Measurements from ENCODE around the gene CYP2W1.

- TF ChIP-seq EZH2 (optimal IDR thresholded peaks at IDR 0.05; ENCODE audit: low read depth, low read length) (no peak), EZH2phosphoT487 (IDR thresholded peaks at IDR 0.05; ENCODE audit: low read length) (no peak)
- TF ChIP-seq, protein P1, sequence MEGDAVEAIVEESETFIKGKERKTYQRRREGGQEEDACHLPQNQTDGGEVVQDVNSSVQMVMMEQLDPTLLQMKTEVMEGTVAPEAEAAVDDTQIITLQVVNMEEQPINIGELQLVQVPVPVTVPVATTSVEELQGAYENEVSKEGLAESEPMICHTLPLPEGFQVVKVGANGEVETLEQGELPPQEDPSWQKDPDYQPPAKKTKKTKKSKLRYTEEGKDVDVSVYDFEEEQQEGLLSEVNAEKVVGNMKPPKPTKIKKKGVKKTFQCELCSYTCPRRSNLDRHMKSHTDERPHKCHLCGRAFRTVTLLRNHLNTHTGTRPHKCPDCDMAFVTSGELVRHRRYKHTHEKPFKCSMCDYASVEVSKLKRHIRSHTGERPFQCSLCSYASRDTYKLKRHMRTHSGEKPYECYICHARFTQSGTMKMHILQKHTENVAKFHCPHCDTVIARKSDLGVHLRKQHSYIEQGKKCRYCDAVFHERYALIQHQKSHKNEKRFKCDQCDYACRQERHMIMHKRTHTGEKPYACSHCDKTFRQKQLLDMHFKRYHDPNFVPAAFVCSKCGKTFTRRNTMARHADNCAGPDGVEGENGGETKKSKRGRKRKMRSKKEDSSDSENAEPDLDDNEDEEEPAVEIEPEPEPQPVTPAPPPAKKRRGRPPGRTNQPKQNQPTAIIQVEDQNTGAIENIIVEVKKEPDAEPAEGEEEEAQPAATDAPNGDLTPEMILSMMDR (IDR thresholded peaks at IDR 0.05; ENCODE audit: low read length), result no peak
These were observed 28.4 kb upstream of the CYP2W1 start, which contains the start of gene ADAP1 for GRCh38 chr7:954330-955238.
